ENCODE results near the gene OTOS.
A peak's percentile ranks its signal among the peaks of the same experiment; 100 is the strongest.

Gene OTOS

GRCh38 chr2:240149943-240150784 is 9.7 kb upstream of the OTOS start:
- no peak for DNase-seq

GRCh38 chr2:240147911-240148587 is 7.6 kb upstream of the OTOS start:
- DNase-seq: no peak

GRCh38 chr2:240147382-240147781 is 6.9 kb upstream of the OTOS start:
- DNase-seq: no peak

GRCh38 chr2:240146627-240147278 is 6.3 kb upstream of the OTOS start:
- no peak for DNase-seq

GRCh38 chr2:240146141-240146561 is 5.7 kb upstream of the OTOS start:
- no peak for DNase-seq

GRCh38 chr2:240145461-240145860 is 5.0 kb upstream of the OTOS start:
- DNase-seq: no peak

- DNase-seq: no peak
Measured at GRCh38 chr2:240144649-240145261, 4.3 kb upstream of the OTOS start.

- DNase-seq: peak; percentile 13 to 44
Measured at GRCh38 chr2:240143801-240144648, 3.6 kb upstream of the OTOS start.

GRCh38 chr2:240143276-240143675 is 2.8 kb upstream of the OTOS start:
- DNase-seq: no peak

GRCh38 chr2:240142859-240143258 is 2.4 kb upstream of the OTOS start:
- no peak for DNase-seq

GRCh38 chr2:240142256-240142775 is 1.9 kb upstream of the OTOS start:
- no peak for DNase-seq

- no peak for DNase-seq
Measured at GRCh38 chr2:240141736-240142135, 1.3 kb upstream of the OTOS start.

- no peak for DNase-seq
Measured at GRCh38 chr2:240140920-240141319, 462 bp upstream of the OTOS start.

- no peak for DNase-seq
Measured at GRCh38 chr2:240139666-240140393, 628 bp downstream of the OTOS start.

- no peak for DNase-seq
Measured at GRCh38 chr2:240139011-240139441, 1.4 kb downstream of the OTOS start.

- DNase-seq: no peak
Measured at GRCh38 chr2:240138254-240138984, 2.0 kb downstream of the OTOS start.

GRCh38 chr2:240137596-240138253 is 2.7 kb downstream of the OTOS start:
- DNase-seq: no peak

- DNase-seq: no peak
Measured at GRCh38 chr2:240136671-240137292, 3.7 kb downstream of the OTOS start.

GRCh38 chr2:240136013-240136670 is 4.3 kb downstream of the OTOS start, which contains the start of gene COPS9:
Gene COPS9 (minus strand): TSS chr2:240136305. CDS start chr2:240136284, 21 bp downstream.
- DNase-seq: peak; percentile 45 to 76
